ACHN (cell line): ENCODE data around the gene ATP7A.
"Not testable (repeated sequence)": the region's sequence is repeated elsewhere in the genome, so short reads cannot be mapped to it uniquely, and the experiment has no call there.

Source experiments
- DNase-seq: peaks from one replicate; pipeline ENCODE4 v3.0.0-alpha.2; 2015
- in situ Hi-C: cut with HindIII; loops from 2 replicates; pipeline ENCODE4 v1.10.0; 2017; ENCODE audit warnings: low sequenced_read_pairs, low pct_ligation_motif_present, low pct_unique_long_range_greater_than_20kb

The ATP7A gene

DNA sequence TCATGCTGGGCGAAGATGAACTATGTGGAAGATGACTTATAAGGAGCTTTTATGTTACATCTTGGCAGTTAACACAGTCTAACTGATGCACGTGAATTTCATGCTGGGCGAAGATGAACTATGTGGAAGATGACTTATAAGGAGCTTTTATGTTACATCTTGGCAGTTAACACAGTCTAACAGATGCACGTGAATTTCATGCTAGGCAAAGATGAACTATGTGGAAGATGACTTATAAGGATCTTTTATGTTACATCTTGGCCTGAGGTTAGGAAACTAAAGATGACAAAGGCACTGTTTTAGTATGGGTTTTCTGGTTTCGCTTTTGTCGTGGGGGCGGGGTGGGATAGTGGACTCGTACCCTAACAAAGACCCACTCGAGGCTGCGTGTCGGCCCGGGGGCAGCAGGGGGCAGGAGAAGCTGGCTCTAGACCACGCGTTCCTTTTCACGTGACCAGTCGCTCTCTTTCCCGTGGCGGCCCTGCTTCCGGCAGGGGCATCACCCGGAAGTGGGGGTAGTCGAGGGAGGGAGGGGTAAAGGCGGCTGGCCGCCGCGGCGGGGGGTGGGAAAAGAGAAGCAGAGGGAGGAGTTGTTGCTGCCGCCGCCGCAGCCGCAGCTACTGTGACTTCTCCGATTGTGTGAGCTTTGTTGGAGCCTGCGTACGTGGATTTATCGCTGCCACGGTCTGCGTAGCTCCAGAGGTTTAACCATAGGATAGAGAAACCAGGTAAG is at the start of gene ATP7A:
TSS of gene ATP7A (plus strand) at position 586 of the 733 bp plus-strand sequence. CDS start 60,949 bp downstream, outside the sequence.
- in situ Hi-C loops, result no loop called here

DNA sequence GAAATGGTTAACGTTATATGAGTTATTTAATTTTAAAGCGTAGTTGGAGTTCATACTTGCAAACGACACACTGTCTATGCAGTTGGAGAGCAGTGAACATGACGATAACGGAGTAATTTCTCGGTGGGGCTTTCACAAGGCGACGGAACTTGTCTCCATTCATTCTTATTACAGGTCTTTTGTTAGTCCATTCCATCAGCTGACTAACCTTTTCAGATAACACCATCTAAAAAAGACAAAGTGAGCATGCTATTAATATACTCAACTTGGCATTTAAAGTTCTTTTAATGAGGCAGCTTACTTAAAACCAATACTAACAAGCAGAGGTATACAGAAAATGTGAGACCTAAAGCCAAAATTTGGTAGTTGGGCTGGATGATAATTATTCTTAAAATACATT is 35.1 kb upstream of the ATP7A start:
- in situ Hi-C loops, result no loop called here
- DNase-seq, result no peak

More for the DNA sequence above, at the start of gene ATP7A:
- DNase-seq, result peak; percentile 82

DNA sequence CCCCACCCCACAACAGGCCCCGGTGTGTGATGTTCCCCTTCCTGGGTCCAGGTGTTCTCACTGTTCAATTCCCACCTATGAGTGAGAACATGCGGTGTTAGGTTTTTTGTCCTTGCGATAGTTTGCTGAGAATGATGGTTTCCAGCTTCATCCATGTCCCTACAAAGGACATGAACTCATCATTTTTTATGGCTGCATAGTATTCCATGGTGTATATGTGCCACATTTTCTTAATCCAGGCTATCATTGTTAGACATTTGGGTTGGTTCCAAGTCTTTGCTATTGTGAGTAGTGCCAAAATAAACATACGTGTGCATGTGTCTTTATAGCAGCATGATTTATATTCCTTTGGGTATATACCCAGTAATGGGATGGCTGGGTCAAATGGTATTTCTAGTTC is 29.1 kb upstream of the ATP7A start:
- in situ Hi-C loops, DNase-seq: not testable (repeated sequence)

DNA sequence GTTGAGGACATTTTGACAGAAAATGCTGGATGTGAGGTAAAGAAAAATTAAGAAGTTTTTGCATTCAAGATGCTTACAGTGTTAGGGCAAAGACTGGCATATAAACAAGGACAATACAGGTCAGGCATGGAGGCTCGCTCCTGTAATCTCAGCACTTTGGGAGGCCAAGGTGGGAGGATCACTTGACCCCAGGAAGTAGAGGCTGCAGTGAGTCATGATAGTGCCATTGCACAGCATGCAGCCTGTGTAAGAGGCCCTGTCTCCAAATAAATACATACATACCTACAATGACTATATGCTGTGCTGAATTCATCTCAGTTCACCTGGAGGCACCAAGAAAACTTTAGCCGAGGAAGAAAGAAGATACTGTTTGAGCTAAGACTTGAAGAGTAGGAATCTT is 17.6 kb upstream of the ATP7A start:
- in situ Hi-C loops, result no loop called here
- no peak for DNase-seq

DNA sequence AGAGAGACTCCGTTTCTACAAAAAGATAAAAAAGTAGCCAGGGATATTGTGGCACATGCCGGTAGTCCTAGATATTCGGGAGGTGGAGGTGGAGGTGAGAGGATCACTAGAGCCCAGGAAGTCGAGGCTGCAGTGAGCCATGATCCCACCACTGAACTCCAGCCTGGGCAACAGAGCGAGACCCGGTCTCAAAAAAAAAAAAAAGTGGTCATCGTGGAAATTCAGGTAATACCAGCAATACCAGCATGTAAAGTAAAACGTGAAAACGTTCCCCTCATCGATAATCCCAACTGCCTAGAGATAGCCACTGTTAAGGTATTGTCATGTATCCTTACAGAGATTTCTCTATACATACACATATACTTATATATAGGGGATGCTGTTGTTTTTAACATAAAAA is 16.8 kb upstream of the ATP7A start:
- in situ Hi-C loops, result no loop called here
- DNase-seq, result no peak

DNA sequence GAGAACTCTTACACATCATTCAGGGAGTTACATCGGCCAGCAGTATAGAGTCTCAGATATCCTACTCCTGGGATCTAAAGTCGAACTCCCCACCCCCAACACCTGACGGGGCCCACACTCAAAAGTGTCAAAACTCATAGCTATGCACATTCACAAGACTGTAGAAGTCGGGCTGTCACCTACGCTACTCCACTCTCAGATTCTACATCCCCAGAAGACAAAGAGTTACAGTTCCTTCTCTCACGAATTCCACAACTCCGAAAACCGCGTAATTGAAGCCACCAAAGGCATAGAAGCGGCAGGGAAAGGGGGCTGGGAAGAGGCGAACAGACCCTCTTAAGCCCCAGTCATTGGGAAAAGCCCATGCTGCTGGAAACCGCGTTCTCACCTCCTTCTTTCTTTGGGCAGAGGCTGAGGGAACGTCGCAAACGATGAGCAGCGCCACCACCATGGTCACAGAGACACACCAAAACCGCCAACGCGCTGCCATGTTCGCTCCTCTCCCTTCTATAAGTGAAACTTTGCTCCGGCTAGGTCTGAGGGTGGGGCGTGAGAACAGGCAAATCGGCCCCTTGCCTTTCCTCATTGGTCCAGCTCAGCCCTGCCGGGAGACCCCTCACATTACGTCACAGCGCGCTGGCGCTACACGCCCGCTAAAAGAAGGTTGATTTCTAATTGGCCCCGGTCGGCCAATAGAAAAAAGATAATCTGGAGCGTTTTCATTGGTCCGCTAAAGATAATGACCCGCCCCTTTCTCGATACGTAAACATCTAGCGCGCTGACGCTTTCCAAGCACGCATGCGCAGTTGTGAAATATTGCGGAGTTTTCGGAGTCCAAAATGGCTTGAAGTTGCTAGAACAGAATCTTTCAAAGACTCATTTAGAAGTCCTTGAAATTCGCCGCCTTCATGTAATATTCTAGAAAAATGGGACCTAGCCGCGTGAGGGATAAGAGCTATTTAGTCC is 15.3 kb upstream of the ATP7A start, which contains the start of gene MAGT1:
TSS of gene MAGT1 (minus strand) at position 515 of the 966 bp plus-strand sequence. CDS start at position 490, 25 bp downstream.
- peak; percentile 92 for DNase-seq
- in situ Hi-C loops, result no loop called here

DNA sequence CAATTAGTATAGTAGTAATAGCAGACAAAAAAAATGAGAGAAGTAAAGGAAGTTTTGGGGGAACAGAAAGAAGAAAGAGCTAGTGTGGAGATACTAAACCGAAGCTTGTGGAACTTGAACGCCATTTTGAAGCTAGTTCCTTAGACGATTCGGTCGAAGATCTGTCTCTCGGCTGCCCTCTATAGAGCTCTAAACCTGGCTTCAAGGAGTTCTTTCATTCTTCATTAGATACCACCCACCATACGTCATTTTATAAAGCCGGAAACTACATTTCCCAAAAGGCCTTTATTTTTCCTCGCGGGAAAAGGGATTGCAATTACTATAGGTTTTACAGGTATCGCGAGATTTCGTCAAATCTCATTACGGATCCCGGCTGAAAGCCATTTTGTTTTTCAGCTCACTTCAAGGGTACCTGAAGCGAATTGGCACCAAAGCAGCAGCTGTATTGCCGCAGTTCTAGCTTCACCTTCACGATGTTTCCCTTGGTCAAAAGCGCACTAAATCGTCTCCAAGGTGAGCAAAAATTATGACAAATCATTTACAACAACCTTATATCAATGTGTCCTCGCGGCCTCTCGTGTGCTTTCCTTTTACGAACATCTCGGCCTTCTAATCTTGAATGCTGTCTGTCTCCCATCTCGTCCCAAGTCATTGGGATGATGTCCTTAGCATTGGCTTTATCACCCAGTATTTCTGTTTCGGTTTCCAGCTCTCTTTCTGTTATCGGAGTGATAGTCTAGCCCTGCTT is 11.2 kb upstream of the ATP7A start, which contains the start of gene COX7B:
TSS of gene COX7B (plus strand) at position 388 of the 748 bp plus-strand sequence. CDS start at position 474, 86 bp downstream.
- DNase-seq, result peak; percentile 93
- in situ Hi-C loops, result no loop called here

DNA sequence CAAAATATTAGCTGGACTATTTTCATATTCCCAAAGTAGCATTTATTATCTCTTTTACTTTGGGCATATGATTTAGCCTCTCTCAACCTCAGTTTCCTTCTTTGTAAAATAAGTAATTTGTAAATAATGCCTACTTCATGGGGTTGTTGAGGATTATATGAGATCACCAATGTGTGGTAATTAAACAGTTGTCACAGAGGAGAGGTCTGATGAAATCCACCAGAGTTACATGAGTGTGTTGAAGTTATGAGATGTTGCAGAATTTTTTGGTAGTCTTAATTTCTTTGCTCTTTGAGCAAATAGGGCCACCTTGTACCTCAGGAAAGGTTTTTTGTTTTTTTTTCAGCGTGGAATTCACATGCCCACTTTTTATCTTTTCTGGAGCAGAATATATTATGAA is 9.8 kb upstream of the ATP7A start:
- DNase-seq, result no peak
- in situ Hi-C loops, result no loop called here

DNA sequence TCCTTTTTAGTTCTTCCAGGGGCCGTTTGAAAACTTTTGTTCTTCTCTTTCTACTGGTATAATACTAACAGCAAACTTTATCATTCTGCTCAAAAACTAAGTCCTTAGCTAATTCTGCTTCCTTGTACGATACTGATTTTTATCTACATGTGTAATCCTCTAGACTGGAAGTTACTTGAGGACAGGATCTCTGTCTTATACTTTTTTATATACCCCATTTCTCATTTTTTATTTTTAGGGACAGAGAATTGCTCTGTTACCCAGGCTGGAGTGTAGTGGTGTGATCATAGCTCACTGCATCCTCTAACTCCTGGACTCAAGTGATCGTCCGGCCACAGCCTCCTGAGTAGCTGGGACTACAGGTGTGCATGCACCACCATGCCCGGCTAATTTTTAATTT is 9.0 kb upstream of the ATP7A start:
- in situ Hi-C loops, result no loop called here

DNA sequence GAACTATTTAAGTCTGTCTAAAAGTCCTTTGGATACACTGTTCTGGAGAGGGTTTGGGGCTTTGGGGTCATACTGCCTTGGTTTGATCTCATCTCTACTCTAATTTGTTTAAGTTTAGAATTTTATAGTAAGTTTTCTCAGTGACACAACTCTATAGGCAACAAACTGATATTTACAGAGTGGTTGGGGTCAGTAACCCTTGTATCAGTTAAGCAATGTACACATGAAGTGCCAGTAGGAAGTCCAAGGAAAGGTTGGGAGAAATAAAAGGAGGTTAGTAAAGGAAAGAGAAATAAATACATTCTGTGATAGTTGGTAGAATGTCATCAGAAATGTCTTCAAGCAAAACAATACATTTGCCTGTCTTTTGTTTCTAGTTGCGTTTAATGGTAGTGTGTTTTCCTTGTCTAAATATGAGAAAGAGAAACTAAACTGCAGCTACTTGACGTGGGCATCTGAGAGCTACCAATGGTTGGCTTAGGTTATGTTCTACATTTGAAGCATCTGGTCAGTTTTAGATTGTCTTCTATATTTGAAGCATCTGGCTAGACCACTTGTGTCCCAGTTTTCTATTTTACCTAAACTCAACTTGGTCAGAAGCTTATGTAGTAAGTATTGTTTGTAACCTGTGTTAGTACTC is 6.9 kb downstream of the ATP7A start:
- in situ Hi-C loops, result no loop called here
- DNase-seq, result no peak

More for the DNA sequence above, 9.0 kb upstream of the ATP7A start:
- DNase-seq, result no peak

DNA sequence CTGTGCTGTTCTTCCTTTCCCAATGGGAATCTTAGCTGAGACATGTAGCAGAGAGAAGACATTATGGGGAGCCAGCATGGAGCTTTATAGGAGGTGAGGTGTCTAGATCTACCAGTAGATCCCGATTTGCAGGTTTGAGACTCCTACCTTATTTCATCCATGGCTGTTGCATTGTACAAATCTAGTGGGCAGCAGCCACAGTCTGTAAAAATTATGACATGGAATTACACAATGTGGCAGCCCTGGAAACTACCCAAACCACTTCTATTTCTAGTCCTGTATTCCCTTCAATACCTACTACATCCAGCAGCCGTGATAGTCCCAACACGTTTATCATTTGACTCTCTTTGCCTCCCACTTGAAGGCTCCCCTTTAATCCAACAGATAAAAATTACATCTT is 8.1 kb downstream of the ATP7A start:
- in situ Hi-C loops, result no loop called here
- no peak for DNase-seq

DNA sequence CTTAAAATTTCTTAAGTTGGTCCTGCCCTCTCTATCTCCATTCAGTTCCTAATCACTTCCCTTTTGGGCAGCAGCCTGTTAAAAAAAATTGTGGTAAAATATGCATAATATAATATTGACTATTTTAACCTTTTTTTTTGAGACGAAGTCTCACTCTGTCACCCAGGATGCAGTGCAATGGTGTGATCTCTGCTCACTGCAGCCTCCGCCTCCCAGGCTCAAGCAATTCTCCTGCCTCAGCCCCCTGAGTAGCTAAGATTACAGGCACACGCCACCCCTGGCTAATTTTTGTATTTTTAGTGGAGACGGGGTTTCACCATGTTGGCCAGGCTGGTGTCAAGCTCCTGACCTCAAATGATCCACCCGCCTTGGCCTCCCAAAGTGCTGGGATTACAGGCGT is 8.9 kb downstream of the ATP7A start:
- DNase-seq, in situ Hi-C loops: not testable (repeated sequence)

DNA sequence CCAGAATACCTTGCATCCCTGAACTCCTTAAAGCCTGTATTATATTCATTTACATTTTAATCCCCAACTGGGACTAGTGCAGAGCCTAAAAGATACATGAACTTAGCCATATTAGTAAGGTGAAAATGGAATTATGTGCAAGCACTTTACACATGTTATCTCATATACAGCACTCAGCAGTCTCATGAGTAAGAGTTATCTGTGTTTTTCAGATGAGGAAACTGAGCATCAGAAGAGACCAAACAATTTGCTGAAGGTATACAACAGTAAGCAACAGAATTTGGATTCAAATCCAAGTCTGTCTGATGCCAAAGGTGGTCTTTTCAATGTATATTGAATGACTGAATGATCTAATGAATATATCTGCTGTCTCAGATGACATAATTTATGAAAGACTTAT is 12.3 kb downstream of the ATP7A start:
- DNase-seq, result no peak
- in situ Hi-C loops, result no loop called here

DNA sequence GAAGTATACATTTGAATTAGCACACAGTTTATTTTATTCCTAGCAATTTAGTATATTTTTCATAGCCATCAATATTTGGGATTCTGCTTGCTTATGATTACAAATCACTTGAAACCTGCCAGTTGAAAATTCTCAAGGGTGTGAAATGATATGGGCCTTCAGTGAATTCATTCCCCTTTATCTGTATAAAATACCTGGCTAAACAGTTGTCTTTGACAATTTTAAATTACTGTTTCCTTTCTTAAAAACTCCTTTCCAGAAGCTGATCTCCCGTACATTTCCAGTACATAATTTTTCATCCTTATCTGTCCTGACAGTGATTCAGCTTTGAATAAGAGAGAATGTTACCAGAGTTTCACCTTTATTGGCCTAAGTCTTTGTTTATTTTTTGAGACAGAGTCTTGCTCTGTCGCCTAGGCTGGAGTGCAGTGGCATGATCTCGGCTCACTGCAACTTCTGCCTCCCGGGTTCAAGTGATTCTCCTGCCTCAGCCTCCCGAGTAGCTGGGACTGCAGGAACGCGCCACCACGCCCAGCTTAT is 13.9 kb downstream of the ATP7A start:
- DNase-seq, result no peak
- in situ Hi-C loops, result no loop called here

DNA sequence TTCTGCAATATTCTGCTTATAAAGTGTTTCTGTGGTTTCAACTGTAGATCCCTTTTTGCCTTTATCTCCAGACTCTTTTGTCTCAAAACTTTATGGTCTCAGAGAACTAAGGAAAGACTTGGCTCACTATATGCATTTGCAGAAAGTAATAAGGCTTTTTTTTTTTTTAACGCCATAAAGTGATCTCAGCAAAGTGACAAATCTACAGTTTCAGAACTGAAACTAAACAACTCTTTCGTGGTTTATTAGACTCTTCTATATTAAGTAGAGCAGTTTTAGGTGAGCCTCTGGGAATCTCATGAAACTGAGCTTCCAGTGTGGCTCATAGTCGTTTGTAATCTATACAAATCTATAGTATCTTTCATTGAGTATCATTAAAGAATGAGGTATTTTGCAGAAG is 15.3 kb downstream of the ATP7A start:
- in situ Hi-C loops, result no loop called here
- no peak for DNase-seq

DNA sequence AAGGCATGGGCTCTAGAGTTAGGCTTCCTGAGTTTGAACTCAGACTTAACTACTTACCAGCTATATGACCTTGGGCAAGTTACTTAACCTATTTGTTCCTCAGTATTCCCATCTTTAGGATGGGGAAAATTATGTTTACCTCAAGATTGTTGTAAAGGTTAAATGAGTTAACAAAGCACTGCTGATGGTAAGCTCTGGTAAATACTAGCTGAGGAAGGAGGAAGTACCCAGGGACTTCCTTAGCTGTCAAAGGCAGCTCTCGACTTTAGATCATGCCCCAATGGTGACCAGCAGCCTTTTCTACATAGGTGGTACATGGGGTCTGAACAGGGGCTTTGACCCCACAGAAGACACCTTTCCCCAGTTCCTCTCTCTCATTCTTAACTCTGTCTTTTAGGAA is 20.1 kb downstream of the ATP7A start:
- in situ Hi-C loops, result no loop called here
- DNase-seq, result no peak

DNA sequence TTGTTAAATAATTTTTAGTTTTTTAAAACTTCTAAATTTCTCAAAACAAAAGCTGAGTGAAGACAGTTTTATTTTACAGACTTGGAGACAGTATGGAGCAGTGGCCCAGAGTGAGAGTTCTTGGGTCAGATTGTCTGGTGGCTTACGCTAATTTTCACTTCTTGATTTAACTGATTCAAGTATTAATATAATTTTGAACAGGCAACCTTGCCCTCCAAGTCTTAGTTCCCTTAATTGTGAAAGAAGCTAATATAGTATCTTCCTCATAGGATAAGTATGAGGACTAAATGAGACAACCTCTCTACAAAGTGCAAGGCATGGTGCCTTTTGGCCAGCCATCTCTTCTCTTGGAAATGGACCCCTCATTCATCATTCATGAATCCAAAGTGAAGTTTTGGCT is 25.4 kb downstream of the ATP7A start:
- in situ Hi-C loops, result no loop called here
- no peak for DNase-seq

DNA sequence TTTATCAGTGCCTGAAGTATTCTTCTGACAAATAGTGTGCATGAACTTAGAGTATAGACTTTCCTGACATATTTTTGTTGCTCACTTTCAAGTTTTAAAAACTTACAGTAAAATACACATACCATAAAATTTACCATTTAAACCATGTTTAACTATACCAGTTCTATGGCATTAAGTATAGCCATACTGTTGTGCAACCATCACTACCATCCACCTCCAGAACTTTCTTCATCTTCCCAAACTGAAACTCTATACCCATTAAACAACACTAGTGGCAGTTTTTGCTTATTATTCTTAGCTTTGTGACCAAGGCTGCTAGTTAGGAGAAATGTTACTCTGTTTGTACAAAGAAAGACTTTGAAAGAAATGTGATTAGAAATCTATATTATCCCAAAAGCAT is 25.8 kb downstream of the ATP7A start:
- in situ Hi-C loops, result no loop called here
- no peak for DNase-seq
